NB4 (cell line): ENCODE results near the gene CYB561D2.

Experiments used
- DNase-seq: peaks from one replicate; pipeline ENCODE4 v3.0.0; 2010; ENCODE audit warnings: low read depth
- H3K4me3 ChIP-seq: one replicate; pipeline ENCODE4 v1.5.1; 2011; ENCODE audit warnings: mild to moderate bottlenecking, low read depth, low read length, moderate library complexity
- MYC ChIP-seq: IDR thresholded peaks from 2 replicates; pipeline ENCODE4 v1.6.1; 2011; ENCODE audit warnings: low read depth, low read length
- POLR2A ChIP-seq: IDR thresholded peaks from 2 replicates; pipeline ENCODE4 v1.6.1; 2011; ENCODE audit warnings: mild to moderate bottlenecking; ENCODE audit not compliant: insufficient read length; ENCODE audit errors: extremely low read depth
- TF ChIP-seq, protein P1 (sequence below): IDR thresholded peaks from one replicate; pipeline ENCODE4 v1.5.1; 2012; ENCODE audit warnings: low read depth, low read length
- TF ChIP-seq, protein P2 (sequence below): IDR thresholded peaks from 2 replicates; pipeline ENCODE4 v1.6.1; 2011; ENCODE audit warnings: low read depth, low read length

CYB561D2 gene

DNA sequence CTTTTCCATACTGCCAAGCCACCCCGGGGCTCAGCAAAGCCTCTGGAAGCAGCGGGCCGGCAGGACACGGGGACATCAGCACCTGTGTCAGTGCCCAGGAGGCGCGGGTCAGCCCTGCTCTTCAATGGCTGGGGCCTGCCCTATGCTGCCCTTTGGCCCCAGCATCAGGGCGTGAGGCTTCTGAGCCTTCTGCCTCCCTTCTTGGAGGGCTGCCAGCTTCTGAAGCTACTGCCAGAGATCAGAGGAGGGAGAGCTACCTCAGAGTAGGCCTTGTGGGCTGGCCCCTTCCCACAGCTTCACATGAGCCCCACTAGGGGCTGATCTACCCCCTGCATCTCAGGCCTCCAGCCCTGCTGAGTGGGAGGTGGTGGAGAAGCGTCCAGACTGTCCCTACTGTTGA is 21.7 kb downstream of the CYB561D2 start:
- DNase-seq, result no peak
- H3K4me3 ChIP-seq, result no peak overlapping the region
- TF ChIP-seq, protein P1, sequence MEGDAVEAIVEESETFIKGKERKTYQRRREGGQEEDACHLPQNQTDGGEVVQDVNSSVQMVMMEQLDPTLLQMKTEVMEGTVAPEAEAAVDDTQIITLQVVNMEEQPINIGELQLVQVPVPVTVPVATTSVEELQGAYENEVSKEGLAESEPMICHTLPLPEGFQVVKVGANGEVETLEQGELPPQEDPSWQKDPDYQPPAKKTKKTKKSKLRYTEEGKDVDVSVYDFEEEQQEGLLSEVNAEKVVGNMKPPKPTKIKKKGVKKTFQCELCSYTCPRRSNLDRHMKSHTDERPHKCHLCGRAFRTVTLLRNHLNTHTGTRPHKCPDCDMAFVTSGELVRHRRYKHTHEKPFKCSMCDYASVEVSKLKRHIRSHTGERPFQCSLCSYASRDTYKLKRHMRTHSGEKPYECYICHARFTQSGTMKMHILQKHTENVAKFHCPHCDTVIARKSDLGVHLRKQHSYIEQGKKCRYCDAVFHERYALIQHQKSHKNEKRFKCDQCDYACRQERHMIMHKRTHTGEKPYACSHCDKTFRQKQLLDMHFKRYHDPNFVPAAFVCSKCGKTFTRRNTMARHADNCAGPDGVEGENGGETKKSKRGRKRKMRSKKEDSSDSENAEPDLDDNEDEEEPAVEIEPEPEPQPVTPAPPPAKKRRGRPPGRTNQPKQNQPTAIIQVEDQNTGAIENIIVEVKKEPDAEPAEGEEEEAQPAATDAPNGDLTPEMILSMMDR, result no peak
- no peak for TF ChIP-seq MYC
- no peak for TF ChIP-seq POLR2A
- TF ChIP-seq, protein P2, sequence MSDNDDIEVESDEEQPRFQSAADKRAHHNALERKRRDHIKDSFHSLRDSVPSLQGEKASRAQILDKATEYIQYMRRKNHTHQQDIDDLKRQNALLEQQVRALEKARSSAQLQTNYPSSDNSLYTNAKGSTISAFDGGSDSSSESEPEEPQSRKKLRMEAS, result no peak

DNA sequence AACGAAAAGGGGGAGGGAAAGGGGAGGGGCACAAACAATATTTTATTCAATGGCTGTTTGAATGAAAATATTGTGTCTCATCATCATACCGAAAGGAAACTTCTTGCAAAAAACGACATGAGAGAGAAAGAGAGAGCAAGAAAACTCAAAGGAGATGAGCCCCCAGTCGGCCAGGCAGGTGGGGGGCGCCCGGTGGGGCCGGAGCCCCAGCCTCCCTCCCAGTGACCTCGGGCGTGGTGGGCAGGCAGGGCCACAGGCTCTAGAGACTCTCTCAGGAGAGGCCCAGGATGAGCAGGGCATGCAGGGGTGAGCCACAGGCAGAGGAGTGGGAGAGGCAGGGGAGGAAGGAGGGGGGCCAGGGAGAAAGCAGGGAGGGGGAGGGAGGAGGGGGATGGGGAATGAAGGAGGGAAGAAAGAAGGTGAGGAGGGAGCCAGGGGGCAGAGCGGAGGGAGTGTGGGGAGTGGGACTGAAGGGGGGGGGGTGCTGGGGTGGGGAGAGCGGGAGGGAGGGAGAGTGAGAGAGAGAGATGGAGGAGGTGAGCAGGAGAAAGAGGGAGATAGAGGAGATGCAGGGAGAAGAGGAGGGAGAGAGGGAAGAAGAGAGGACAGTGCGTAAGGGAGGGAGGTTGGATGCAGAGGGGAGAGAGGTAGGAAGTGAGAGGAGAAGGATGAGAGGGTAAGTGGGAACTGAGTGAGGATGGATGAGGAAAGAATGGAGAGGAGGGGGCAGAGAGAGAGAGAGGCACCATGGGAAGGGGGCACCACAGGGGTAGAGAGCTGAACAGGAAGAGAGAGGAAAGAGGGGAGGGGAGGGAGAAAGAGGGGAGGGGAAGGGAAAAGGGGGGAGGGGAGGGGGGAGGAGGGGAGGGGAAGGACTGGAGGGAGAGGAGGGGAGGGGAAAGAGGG is 22.7 kb downstream of the CYB561D2 start:
- no peak overlapping the region for H3K4me3 ChIP-seq
- TF ChIP-seq POLR2A (no peak), MYC (no peak)
- TF ChIP-seq, protein P2, result no peak
- TF ChIP-seq, protein P1, result no peak
- no peak for DNase-seq

DNA sequence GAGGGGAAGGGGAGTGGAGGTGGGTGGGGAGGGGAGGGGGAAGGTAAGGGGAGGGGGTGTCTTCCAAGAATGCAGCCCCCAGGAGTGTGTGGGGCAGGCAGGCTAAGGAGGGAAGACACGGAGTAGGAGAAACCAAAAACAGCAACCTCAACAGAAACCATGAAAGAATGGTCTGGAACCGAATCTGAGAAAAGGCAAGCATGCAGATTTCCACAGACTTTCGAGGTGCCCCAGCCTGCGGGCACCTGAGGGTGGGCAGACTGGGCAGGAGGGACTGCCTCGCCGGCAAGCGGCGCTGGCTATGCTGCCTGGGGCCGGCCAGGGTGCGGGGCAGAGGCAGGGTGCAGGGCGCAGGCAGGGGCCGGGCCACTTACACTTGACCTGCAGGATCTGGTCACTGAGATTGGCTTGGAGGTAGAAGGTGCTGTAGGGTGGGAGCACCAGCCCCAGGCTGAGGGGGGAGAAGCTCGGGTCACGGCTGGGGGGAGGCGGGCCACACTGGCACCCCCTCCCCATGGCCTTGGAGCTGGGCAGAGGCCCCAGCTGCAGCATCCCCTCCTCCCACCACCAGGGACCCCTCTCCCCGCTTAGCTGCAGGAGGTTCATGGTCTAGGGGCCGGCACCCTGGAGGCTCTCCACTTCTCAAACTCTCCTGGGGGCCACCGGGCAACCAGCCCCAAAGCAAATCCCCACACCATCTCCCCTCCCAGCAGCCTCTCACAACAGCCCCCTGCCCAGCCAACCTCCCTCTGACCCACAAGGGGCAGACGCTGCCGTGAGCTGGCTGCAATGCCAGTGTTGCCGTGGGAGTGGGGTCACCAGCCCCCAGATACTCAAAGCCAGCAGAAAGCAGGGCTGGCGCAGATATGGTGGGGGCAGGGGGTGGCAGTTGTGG is 23.9 kb downstream of the CYB561D2 start:
- H3K4me3 ChIP-seq, result no peak overlapping the region
- no peak for DNase-seq

DNA sequence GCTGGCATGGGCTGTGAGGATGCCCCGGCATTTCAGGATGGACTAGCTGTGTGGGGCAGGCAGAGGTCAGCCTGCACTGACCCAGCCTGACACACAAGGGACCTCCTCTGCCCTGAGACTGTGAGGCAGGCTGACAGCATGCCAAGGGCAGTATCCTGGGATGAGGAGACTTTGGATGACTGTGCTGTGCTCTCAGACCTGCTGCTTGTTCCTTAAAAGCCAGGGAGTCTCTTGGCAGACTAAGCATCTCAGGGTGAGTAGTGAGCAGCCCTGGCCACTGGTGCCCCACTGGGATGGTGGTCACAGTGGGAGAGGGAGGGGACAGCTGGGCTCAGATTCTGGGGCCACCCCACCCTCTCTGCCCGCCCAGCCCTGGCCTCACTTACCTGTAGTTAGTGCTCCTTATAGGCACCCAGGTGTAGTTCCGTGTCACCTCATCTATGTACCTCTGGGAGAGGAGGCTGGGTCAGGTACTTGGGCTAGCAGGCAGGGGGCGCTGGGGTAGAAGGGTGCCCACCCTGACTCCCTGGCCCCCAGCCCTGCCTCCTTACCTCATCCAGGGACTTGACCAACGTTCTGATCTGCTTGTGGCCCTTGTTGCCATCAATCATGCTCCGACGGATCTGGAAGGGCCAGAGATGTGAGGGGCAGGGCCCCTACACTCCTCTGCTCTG is 24.7 kb downstream of the CYB561D2 start:
- H3K4me3 ChIP-seq, result no peak overlapping the region
- TF ChIP-seq MYC (no peak), POLR2A (no peak)
- TF ChIP-seq, protein P1, result peak; percentile 40
- TF ChIP-seq, protein P2, result no peak
- DNase-seq, result peak; percentile 26

More for the DNA sequence above, 23.9 kb downstream of the CYB561D2 start:
- TF ChIP-seq, protein P1, result no peak
- TF ChIP-seq, protein P2, result no peak
- TF ChIP-seq MYC, result no peak
- no peak for TF ChIP-seq POLR2A

DNA sequence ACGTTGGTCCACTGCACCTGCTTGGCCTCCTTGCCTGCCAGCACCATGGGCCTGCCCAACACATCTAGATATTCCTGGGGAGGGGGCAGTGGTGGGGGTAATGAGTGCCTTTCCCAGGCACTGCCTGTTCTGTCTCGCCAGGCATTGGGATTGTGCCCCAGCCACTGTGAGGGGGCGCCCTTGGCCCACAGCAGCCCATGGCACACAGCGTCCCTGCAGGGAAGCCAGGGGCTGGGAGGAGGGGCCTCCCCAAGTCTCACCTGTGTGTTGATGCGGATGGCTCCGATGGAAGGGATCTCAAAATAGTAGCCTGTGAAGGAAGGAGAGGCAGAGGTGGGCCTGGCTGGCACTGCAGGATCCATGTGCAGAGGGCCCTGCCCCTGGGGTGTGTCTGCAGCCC is 27.4 kb downstream of the CYB561D2 start:
- H3K4me3 ChIP-seq, result no peak overlapping the region
- DNase-seq, result no peak
- TF ChIP-seq, protein P1, result no peak
- TF ChIP-seq MYC (no peak), POLR2A (no peak)
- TF ChIP-seq, protein P2, result no peak
